H1 (cell line): ENCODE results near the gene LDLRAD3. TPM values are rescaled to one million over a fixed set of nuclear protein-coding genes. Genes with fewer than 3 reads are reported as not detected.
A peak's percentile ranks its signal among the peaks of the same experiment; 100 is the strongest.

Experiments
- CTCF ChIA-PET: fragments of 300-600 bp; sonication (Branson Sonifier 250); formaldehyde crosslinking; loops from one replicate; lab custom pipeline; 2021; ENCODE audit not compliant: partially characterized antibody; lab: Charles Lee
- POLR2A ChIA-PET: fragments of 300-600 bp; sonication (Branson Sonifier 250); formaldehyde crosslinking; loops from one replicate; lab custom pipeline; 2021; ENCODE audit warnings: inconsistent platforms; ENCODE audit not compliant: partially characterized antibody; lab: Charles Lee
- DNase-seq, 2 experiments: peaks; one replicate each; pipeline versions ENCODE4 v3.0.0 to v3.0.0-alpha.2; 2010 to 2022; ENCODE audit warnings: low spot score in 2 of 2, low read depth in 1 of 2, mixed read lengths in 1 of 2
- FAIRE-seq: peaks from 2 replicates; lab custom pipeline; 2011; peaks lifted over from hg19 to GRCh38; lab: Jason Lieb, UNC
- H2AFZ ChIP-seq: 2 replicates; pipeline ENCODE4 v1.8.1; 2012; ENCODE audit warnings: low read length, inconsistent platforms
- H2AK5ac ChIP-seq: 2 replicates; pipeline ENCODE4 v1.6.1; 2013; ENCODE audit warnings: low read depth, low read length
- H2BK120ac ChIP-seq: replicated peaks from 2 replicates; pipeline ENCODE3; 2013; ENCODE audit warnings: low read depth, low read length, inconsistent platforms
- H2BK12ac ChIP-seq: 2 replicates; pipeline ENCODE4 v1.6.1; 2013; ENCODE audit warnings: low read depth, low read length
- H2BK15ac ChIP-seq: 2 replicates; pipeline ENCODE4 v1.6.1; 2013; ENCODE audit warnings: low read length
- H2BK20ac ChIP-seq: 2 replicates; pipeline ENCODE4 v1.6.1; 2013; ENCODE audit warnings: low read length
- H2BK5ac ChIP-seq: 2 replicates; pipeline ENCODE4 v1.6.1; 2013; ENCODE audit warnings: low read depth, low read length
- H3K14ac ChIP-seq: 2 replicates; pipeline ENCODE4 v1.6.1; 2013; ENCODE audit warnings: inconsistent platforms; ENCODE audit not compliant: insufficient read length
- H3K18ac ChIP-seq: 2 replicates; pipeline ENCODE4 v1.6.1; 2013; ENCODE audit warnings: low read length; ENCODE audit errors: extremely low read depth
- H3K23ac ChIP-seq: 2 replicates; pipeline ENCODE4 v1.6.1; 2013; ENCODE audit warnings: inconsistent platforms; ENCODE audit not compliant: insufficient read length
- H3K23me2 ChIP-seq: 2 replicates; pipeline ENCODE4 v1.6.1; 2013; ENCODE audit warnings: low read depth, low read length
- H3K27ac ChIP-seq: 2 replicates; pipeline ENCODE4 v1.6.1; 2011; ENCODE audit warnings: low read depth, low read length, inconsistent platforms
- H3K27me3 ChIP-seq, 4 experiments: replicated peaks in 1 of 4; 1 replicate in 1 of 4; 2 replicates in 3 of 4; pipeline versions ENCODE4 v1.6.1 to v1.8.1; 2011 to 2013; ENCODE audit warnings: low read length in 3 of 4, mild to moderate bottlenecking in 3 of 4, inconsistent platforms in 2 of 4, mixed read lengths in 2 of 4, moderate library complexity in 1 of 4; ENCODE audit not compliant: control insufficient read depth in 3 of 4, insufficient read depth in 3 of 4; ENCODE audit errors: extremely low read depth in 1 of 4
- H3K36me3 ChIP-seq, 4 experiments: 2 replicates each; pipeline versions ENCODE4 v1.6.1 to v1.8.1; 2011 to 2013; ENCODE audit warnings: mild to moderate bottlenecking in 4 of 4, low read length in 3 of 4, moderate library complexity in 2 of 4, control low read depth in 1 of 4, inconsistent platforms in 1 of 4; ENCODE audit not compliant: insufficient read depth in 4 of 4, control insufficient read depth in 2 of 4
- H3K4ac ChIP-seq: replicated peaks from 2 replicates; pipeline ENCODE3; 2013; ENCODE audit warnings: low read length, low read depth, mixed read lengths, inconsistent platforms; ENCODE audit not compliant: insufficient read length
- H3K4me1 ChIP-seq, 4 experiments: replicated peaks in 1 of 4; 1 replicate in 1 of 4; 2 replicates in 3 of 4; pipeline versions ENCODE4 v1.6.1 to v1.8.1; 2011 to 2013; ENCODE audit warnings: low read length in 3 of 4, inconsistent platforms in 2 of 4, mixed read lengths in 1 of 4; ENCODE audit not compliant: insufficient read depth in 4 of 4, control insufficient read depth in 3 of 4
- H3K4me2 ChIP-seq, 2 experiments: 2 replicates each; pipeline versions ENCODE4 v1.6.1 to v1.8.1; 2011 to 2013; ENCODE audit warnings: low read depth in 2 of 2, low read length in 2 of 2, control low read depth in 1 of 2, inconsistent platforms in 1 of 2, mild to moderate bottlenecking in 1 of 2; ENCODE audit not compliant: insufficient read depth in 1 of 2
- H3K4me3 ChIP-seq, 4 experiments: fragments of 200-600, 300-600 bp in 1 of 4; sonication (generic), shearing (Covaris generic), sonication (Bioruptor Twin) in 1 of 4; 2 replicates each; pipeline versions ENCODE4 v1.5.1 to v1.8.1; 2011 to 2016; ENCODE audit warnings: low read length in 4 of 4, low read depth in 3 of 4, control low read depth in 2 of 4, inconsistent platforms in 2 of 4, mild to moderate bottlenecking in 2 of 4, mixed read lengths in 1 of 4, moderate library complexity in 1 of 4; ENCODE audit not compliant: insufficient read depth in 2 of 4; ENCODE audit errors: extremely low read depth in 1 of 4
- H3K56ac ChIP-seq: replicated peaks from 2 replicates; pipeline ENCODE3; 2013; ENCODE audit warnings: low read depth, mild to moderate bottlenecking, mixed read lengths, low read length, inconsistent platforms; ENCODE audit not compliant: insufficient read length
- H3K79me1 ChIP-seq: 2 replicates; pipeline ENCODE4 v1.6.1; 2013; ENCODE audit warnings: low read depth, low read length, control low read depth
- H3K79me2 ChIP-seq, 2 experiments: 2 replicates each; pipeline versions ENCODE4 v1.6.1 to v1.8.1; 2012 to 2013; ENCODE audit warnings: low read length in 2 of 2, mild to moderate bottlenecking in 2 of 2, inconsistent platforms in 1 of 2; ENCODE audit not compliant: insufficient read depth in 2 of 2, control insufficient read depth in 1 of 2
- H3K9ac ChIP-seq, 4 experiments: replicated peaks in 1 of 4; 1 replicate in 1 of 4; 2 replicates in 3 of 4; pipeline versions ENCODE4 v1.6.1 to v1.8.1; 2011 to 2013; ENCODE audit warnings: low read depth in 3 of 4, low read length in 3 of 4, control low read depth in 2 of 4, mild to moderate bottlenecking in 2 of 4, moderate library complexity in 2 of 4, inconsistent platforms in 1 of 4; ENCODE audit errors: extremely low read depth in 1 of 4
- H3K9me3 ChIP-seq, 2 experiments: 2 replicates each; pipeline versions ENCODE4 v1.6.1 to v1.8.1; 2012 to 2013; ENCODE audit warnings: mild to moderate bottlenecking in 2 of 2, moderate library complexity in 2 of 2, control low read depth in 1 of 2, inconsistent platforms in 1 of 2, low read depth in 1 of 2, low read length in 1 of 2, mixed read lengths in 1 of 2; ENCODE audit not compliant: insufficient read depth in 2 of 2
- H4K20me1 ChIP-seq, 2 experiments: replicated peaks in 1 of 2; 2 replicates each; pipeline versions ENCODE3 to v1.8.1; 2011 to 2013; ENCODE audit warnings: inconsistent platforms in 2 of 2, low read length in 2 of 2, mild to moderate bottlenecking in 1 of 2; ENCODE audit not compliant: insufficient read depth in 2 of 2, control insufficient read depth in 1 of 2
- H4K5ac ChIP-seq: 2 replicates; pipeline ENCODE4 v1.6.1; 2013; ENCODE audit warnings: low read length, low read depth, mixed read lengths, inconsistent platforms; ENCODE audit not compliant: insufficient read length
- H4K8ac ChIP-seq: 2 replicates; pipeline ENCODE4 v1.8.0; 2013; ENCODE audit warnings: mild to moderate bottlenecking, moderate library complexity, low read length, inconsistent platforms; ENCODE audit not compliant: insufficient read depth; ENCODE audit errors: extremely low read depth
- H4K91ac ChIP-seq: replicated peaks from 2 replicates; pipeline ENCODE3; 2013; ENCODE audit warnings: low read length, mixed read lengths, inconsistent platforms; ENCODE audit not compliant: insufficient read length
- ASH2L ChIP-seq: fragments of 200-600, 300-600 bp; sonication (generic); IDR thresholded peaks from one replicate; pipeline ENCODE4 v1.7.1; 2017; ENCODE audit warnings: low read length
- GABPA ChIP-seq: IDR thresholded peaks from 2 replicates; pipeline ENCODE4 v1.6.1; 2011; ENCODE audit warnings: mild to moderate bottlenecking, low read length, moderate library complexity, borderline replicate concordance; ENCODE audit not compliant: insufficient read depth
- NRF1 ChIP-seq: IDR thresholded peaks from 2 replicates; pipeline ENCODE4 v1.6.1; 2011; ENCODE audit warnings: mild to moderate bottlenecking, low read depth, low read length, improper control_type of control experiment
- POLR2AphosphoS5 ChIP-seq: IDR thresholded peaks from 2 replicates; pipeline ENCODE4 v1.6.1; 2011; ENCODE audit warnings: low read depth, low read length
- RXRA ChIP-seq: IDR thresholded peaks from 2 replicates; pipeline ENCODE4 v1.6.1; 2011; ENCODE audit warnings: low read depth, mild to moderate bottlenecking, low read length, moderate library complexity; ENCODE audit not compliant: insufficient read depth
- TAF7 ChIP-seq: optimal IDR thresholded peaks from 2 replicates; pipeline ENCODE3; 2011; ENCODE audit warnings: low read depth, mild to moderate bottlenecking, inconsistent platforms, low read length, moderate library complexity, borderline replicate concordance
- TEAD4 ChIP-seq: IDR thresholded peaks from 2 replicates; pipeline ENCODE4 v1.6.1; 2012; ENCODE audit warnings: low read depth, low read length, inconsistent platforms, mixed read lengths
- WGBS, 2 experiments: shearing (Covaris generic) in 1 of 2; methylation state at CpG; one replicate each; pipeline versions ENCODE4 v1.1.6 to v1.1.7; 2013 to 2015; ENCODE audit warnings: low lambda C conversion rate in 2 of 2, mixed read lengths in 2 of 2, inconsistent platforms in 1 of 2, low coverage in 1 of 2, missing lambda C conversion rate in 1 of 2; ENCODE audit not compliant: insufficient replicate concordance in 2 of 2, insufficient coverage in 1 of 2, insufficient read length in 1 of 2; ENCODE audit errors: extremely low coverage in 1 of 2, missing lambda C conversion rate in 1 of 2; 5-methylcytosine and 5-hydroxymethylcytosine counted together
- polyA plus RNA-seq, 7 experiments: library from polyadenylated mRNA; depleted of rRNA in 3 of 7; stranded (reverse) in 5 of 7; unstranded in 2 of 7; fragments of >200 nt in 5 of 7; fragments of 200-250 nt in 2 of 7; gene quantifications; 1 replicate in 5 of 7; 2 replicates in 1 of 7; 4 replicates in 1 of 7; pipeline versions ENCODE4 v1.2.1 to v1.2.3, GENCODE V29; 2011 to 2013; ENCODE audit warnings: missing spikeins in 2 of 7, mixed read lengths in 2 of 7
- total RNA-seq: library from RNA; stranded (reverse); fragmentation: NEBNext Ultra II Directional; extraction: Animal tissue kit (Norgen Biotek cat#: 25700); gene quantifications from 2 replicates; pipeline ENCODE4 v1.2.1, GENCODE V29; 2021
- TF ChIP-seq, protein P1 (sequence below): IDR thresholded peaks from 2 replicates; pipeline ENCODE4 v1.6.1; 2011; ENCODE audit warnings: low read length, improper control_type of control experiment
- TF ChIP-seq, protein P2 (sequence below): IDR thresholded peaks from 2 replicates; pipeline ENCODE4 v1.6.1; 2011; ENCODE audit warnings: low read depth, mild to moderate bottlenecking, low read length; ENCODE audit not compliant: insufficient read depth
- TF ChIP-seq, protein P3 (sequence below): IDR thresholded peaks from 2 replicates; pipeline ENCODE4 v1.6.1; 2012; ENCODE audit warnings: inconsistent platforms

Gene LDLRAD3
- total and polyA plus RNA-seq, 2 of the 8 experiments (the other 6 are each of a cell fraction or from before 2014, with no cell fraction given): 18.6 to 22.8 TPM

DNA sequence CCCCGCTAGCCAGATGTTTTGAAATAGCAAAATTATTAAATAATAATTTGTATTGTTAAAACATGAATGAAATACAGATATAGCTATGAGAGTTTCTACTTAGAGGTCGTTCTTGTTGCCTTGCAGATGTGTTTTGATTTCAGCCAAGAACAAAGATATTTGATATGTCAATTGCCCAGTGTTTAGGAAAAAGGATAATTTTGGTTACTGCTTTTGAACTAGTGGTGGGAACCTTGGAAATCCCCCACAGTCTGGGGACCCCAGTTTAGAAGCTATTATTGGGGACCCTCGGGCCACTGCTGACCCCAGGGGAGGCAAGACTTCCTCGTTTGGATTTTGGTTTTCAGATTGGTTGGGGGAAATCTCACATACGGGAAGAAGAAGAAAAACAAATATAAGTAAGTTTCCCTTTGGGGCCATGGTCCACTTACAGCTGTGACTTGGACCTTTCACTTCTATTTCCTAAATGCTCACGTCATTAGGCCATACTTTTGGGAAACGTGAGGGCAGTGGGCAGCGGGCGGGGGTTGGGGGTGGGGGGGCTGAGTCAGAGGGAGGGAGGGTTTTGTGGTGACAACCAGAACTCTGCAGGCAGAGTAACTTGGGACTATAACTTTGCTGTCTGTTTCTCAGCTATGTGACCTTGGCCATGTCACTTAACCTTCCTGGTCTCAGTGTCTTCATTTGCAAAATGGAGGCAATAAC lies 37.0 kb downstream of the LDLRAD3 start:
- no peak overlapping the region for H3K27ac ChIP-seq
- no peak overlapping the region for H2BK120ac ChIP-seq
- H3K23me2 ChIP-seq: no peaks in the 10 kb centered on the region
- no peak overlapping the region for H2BK12ac ChIP-seq
- no peak overlapping the region for H3K9ac ChIP-seq
- no peak overlapping the region for H2AK5ac ChIP-seq
- DNase-seq: no peak
- no peak overlapping the region for H4K91ac ChIP-seq
- no peak overlapping the region for H4K5ac ChIP-seq
- no peak for FAIRE-seq
- H3K27me3 ChIP-seq: no peaks in the 10 kb centered on the region
- no peak overlapping the region for H3K4ac ChIP-seq
- no peak overlapping the region for H3K4me3 ChIP-seq
- no peak overlapping the region for H2AFZ ChIP-seq
- no peaks in the 10 kb centered on the region for H3K36me3 ChIP-seq
- H3K23ac ChIP-seq: no peak overlapping the region
- peaks cover 6% of the 10 kb centered on the region in 2 experiments; a peak in 2 of 4 replicates for H3K9me3 ChIP-seq
- H3K79me1 ChIP-seq: peaks cover 15% of the 10 kb centered on the region
- POLR2A ChIA-PET: interaction anchor here (1.1 kb wide), 1 partner anchor 8 kb away, joined by 4 read pairs; no protein-coding TSS in a partner anchor
- peaks cover 8 to 26% (median 13%) of the 10 kb centered on the region in 4 experiments for H3K4me1 ChIP-seq
- H3K79me2 ChIP-seq: peaks cover 9 to 87% of the 10 kb centered on the region in 2 experiments; a peak in 3 of 4 replicates
- H3K56ac ChIP-seq: no peak overlapping the region
- no peak overlapping the region for H2BK5ac ChIP-seq
- H2BK15ac ChIP-seq: no peak overlapping the region
- CTCF ChIA-PET: interaction anchor here (0.6 to 3.7 kb wide), 7 partner anchors 75 to 285 kb away, joined by 3 to 15 read pairs (median 3); no protein-coding TSS in a partner anchor
- no peak overlapping the region for H3K18ac ChIP-seq
- no peak overlapping the region for H2BK20ac ChIP-seq
- H3K14ac ChIP-seq: no peak overlapping the region
- WGBS, 2 experiments: 65% methylated on average over 9 of the region's 9 CpGs; no CpG with 5 or more reads in 1 of the 2 experiments
- peak overlapping the region; percentile 13 to 15; a peak in 1 of 4 replicates for H3K4me2 ChIP-seq
- H4K20me1 ChIP-seq: peaks cover 0 to 6% of the 10 kb centered on the region in 2 experiments
- H4K8ac ChIP-seq: no peak overlapping the region
- no peak for TF ChIP-seq TAF7
- TF ChIP-seq, protein P1, sequence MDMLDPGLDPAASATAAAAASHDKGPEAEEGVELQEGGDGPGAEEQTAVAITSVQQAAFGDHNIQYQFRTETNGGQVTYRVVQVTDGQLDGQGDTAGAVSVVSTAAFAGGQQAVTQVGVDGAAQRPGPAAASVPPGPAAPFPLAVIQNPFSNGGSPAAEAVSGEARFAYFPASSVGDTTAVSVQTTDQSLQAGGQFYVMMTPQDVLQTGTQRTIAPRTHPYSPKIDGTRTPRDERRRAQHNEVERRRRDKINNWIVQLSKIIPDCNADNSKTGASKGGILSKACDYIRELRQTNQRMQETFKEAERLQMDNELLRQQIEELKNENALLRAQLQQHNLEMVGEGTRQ: no peak
- TF ChIP-seq POLR2AphosphoS5: no peak
- TF ChIP-seq RXRA: no peak
- no peak for TF ChIP-seq NRF1
- TF ChIP-seq, protein P2, sequence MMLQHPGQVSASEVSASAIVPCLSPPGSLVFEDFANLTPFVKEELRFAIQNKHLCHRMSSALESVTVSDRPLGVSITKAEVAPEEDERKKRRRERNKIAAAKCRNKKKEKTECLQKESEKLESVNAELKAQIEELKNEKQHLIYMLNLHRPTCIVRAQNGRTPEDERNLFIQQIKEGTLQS: no peak
- no peak for TF ChIP-seq TEAD4
- no peak for TF ChIP-seq ASH2L
- TF ChIP-seq GABPA: no peak
- TF ChIP-seq, protein P3, sequence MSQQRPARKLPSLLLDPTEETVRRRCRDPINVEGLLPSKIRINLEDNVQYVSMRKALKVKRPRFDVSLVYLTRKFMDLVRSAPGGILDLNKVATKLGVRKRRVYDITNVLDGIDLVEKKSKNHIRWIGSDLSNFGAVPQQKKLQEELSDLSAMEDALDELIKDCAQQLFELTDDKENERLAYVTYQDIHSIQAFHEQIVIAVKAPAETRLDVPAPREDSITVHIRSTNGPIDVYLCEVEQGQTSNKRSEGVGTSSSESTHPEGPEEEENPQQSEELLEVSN: no peak
